ENCODE measurements around the gene ASTN1. TPM values are rescaled to one million over a fixed set of nuclear protein-coding genes. Genes with fewer than 3 reads are reported as not detected.

ASTN1 gene
- total RNA-seq, 1 donor from 2014 or later: 3.7 TPM

DNA sequence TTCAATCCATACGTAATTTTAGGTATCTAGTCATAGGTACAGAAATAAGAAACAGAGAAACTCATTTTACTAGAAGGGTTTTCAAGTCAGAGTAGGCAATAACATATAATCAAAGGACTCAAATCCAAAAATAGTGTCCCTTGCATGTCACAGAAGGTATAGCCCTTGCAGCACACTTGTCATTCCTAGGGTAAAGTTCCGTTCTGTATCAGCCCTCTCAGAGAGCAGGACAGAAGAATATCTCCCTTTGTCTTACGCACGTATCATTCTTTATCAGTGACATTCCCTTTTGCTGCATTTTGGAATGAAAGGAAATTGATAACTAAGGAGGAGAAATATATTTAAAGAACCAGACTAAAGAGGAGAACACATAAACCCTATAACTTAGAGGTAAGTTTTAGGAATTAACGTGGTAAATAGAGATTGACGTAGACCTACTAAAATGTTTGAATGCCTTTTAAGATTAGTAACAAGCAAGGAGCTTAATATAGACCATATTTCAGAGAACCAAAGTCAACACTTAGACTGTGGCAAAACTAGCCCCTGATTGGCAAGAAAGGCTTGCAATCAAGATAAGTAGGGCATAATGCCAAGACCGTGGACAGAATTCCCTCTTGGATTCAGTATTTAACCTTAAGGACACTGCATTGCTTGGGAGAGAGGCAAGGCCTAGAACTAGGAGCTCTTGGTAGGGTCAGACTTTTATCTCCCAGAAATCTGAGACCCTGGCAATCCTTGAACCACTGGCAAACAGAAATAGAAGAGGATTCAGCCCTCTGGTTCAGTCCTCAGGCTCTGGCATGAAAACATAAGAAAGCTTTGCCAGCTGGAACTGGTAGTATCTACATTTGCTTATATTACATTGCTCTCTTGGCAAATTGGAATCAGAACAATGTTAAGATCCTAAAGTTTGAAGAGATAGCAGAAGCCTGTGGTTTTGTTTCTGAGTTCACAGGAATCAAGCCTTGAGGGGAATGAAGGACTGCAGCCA is 232.1 kb downstream of the ASTN1 start:
- Histone ChIP-seq H3K4me3 (ENCODE audit: low read length in 3 of 3) (no peak overlapping the region), H3K9ac (ENCODE audit: low read depth in 1 of 3, low read length in 3 of 3) (no peak overlapping the region), H3K36me3 (ENCODE audit: control insufficient read depth in 3 of 3, insufficient read depth in 3 of 3, low read length in 3 of 3) (no peaks in the 10 kb centered on the region), H3K9me3 (ENCODE audit: control insufficient read depth in 3 of 3, low read length in 3 of 3) (no peaks in the 10 kb centered on the region), H3K4me1 (ENCODE audit: control insufficient read depth in 3 of 3, insufficient read depth in 3 of 3, low read length in 3 of 3) (peaks cover 0 to 11% (median 7%) of the 10 kb centered on the region in 3 donors), H3K27ac (ENCODE audit: low read depth, low read length) (no peak overlapping the region), H3K27me3 (ENCODE audit: control insufficient read depth in 3 of 3, insufficient read depth in 3 of 3, low read length in 3 of 3) (no peaks in the 10 kb centered on the region)

DNA sequence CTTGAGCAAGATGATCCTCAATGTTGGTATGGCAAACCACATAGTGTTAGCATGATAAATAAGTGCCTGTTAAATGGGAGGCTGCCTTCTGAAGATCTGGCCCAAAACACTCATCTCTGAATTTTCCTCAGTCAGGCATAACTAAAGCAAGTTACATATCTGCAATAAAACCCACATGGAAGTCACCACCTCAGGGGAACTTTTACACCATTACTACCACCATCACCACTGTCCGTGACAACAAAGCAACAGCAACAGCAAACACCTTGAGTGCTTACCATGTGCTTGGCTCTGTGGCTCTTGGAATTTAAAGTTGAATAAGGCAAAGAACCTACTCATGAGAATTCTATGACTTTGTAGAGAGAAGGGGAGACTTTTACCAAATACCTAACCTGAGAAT is 233.0 kb downstream of the ASTN1 start:
- Histone ChIP-seq H3K27ac (ENCODE audit: low read depth, low read length) (no peak overlapping the region), H3K36me3 (ENCODE audit: control insufficient read depth in 3 of 3, insufficient read depth in 3 of 3, low read length in 3 of 3) (no peaks in the 10 kb centered on the region), H3K9ac (ENCODE audit: low read depth in 1 of 3, low read length in 3 of 3) (no peak overlapping the region), H3K4me1 (ENCODE audit: control insufficient read depth in 3 of 3, insufficient read depth in 3 of 3, low read length in 3 of 3) (peaks cover 0 to 11% (median 7%) of the 10 kb centered on the region in 3 donors), H3K4me3 (ENCODE audit: low read length in 3 of 3) (no peak overlapping the region), H3K27me3 (ENCODE audit: control insufficient read depth in 3 of 3, insufficient read depth in 3 of 3, low read length in 3 of 3) (no peaks in the 10 kb centered on the region), H3K9me3 (ENCODE audit: control insufficient read depth in 3 of 3, low read length in 3 of 3) (no peaks in the 10 kb centered on the region)

DNA sequence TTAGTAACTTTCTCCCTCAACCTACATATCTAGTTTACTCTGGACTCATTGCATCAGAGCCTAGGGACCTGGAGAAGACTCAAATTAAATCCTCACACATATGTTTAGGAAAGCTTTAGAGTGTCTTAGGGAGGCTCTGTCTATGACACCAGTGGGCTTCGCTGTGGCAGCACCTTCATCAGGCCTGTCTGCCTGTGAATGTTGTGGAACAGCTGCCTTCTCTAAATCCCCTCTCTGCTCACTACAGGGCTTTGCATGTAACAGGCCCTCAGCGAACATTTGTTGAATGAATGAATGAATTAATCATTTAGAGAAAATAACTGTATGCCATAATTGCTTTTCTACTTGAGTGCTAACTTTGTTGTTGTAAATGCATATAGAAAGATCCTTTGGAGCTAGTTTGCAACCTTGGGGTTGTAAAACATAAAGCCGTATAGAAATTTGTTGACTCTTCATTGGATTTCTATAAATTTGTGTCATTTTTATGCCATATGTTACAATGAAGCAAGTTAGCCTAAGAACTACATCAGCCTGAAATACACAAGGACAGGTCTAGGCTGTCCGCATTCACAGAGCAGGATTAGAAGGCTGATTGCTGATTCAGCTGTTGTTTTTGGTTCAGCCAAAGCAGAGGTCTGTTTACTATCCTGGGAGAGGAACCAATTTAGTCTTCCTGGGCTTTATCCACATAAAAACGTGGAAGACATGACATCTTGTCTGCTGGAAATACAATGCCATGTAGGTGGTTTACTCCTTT is 238.0 kb downstream of the ASTN1 start:
- Histone ChIP-seq H3K36me3 (ENCODE audit: control insufficient read depth in 3 of 3, insufficient read depth in 3 of 3, low read length in 3 of 3) (no peaks in the 10 kb centered on the region), H3K4me3 (ENCODE audit: low read length in 3 of 3) (no peak overlapping the region), H3K4me1 (ENCODE audit: control insufficient read depth in 3 of 3, insufficient read depth in 3 of 3, low read length in 3 of 3) (no peaks in the 10 kb centered on the region), H3K9me3 (ENCODE audit: control insufficient read depth in 3 of 3, low read length in 3 of 3) (no peaks in the 10 kb centered on the region), H3K9ac (ENCODE audit: low read depth in 1 of 3, low read length in 3 of 3) (no peak overlapping the region), H3K27me3 (ENCODE audit: control insufficient read depth in 3 of 3, insufficient read depth in 3 of 3, low read length in 3 of 3) (no peaks in the 10 kb centered on the region), H3K27ac (ENCODE audit: low read depth, low read length) (no peak overlapping the region)

- Histone ChIP-seq H3K27ac (ENCODE audit: low read depth, low read length) (no peak overlapping the region), H3K36me3 (ENCODE audit: control insufficient read depth in 3 of 3, insufficient read depth in 3 of 3, low read length in 3 of 3) (no peaks in the 10 kb centered on the region), H3K27me3 (ENCODE audit: control insufficient read depth in 3 of 3, insufficient read depth in 3 of 3, low read length in 3 of 3) (peaks cover 0 to 3% (median 0%) of the 10 kb centered on the region in 3 donors), H3K4me3 (ENCODE audit: low read length in 3 of 3) (no peak overlapping the region), H3K4me1 (ENCODE audit: control insufficient read depth in 3 of 3, insufficient read depth in 3 of 3, low read length in 3 of 3) (no peaks in the 10 kb centered on the region), H3K9ac (ENCODE audit: low read depth in 1 of 3, low read length in 3 of 3) (no peak overlapping the region), H3K9me3 (ENCODE audit: control insufficient read depth in 3 of 3, low read length in 3 of 3) (no peaks in the 10 kb centered on the region)
Observed at GRCh38 chr1:176925223-176925622, 239.3 kb downstream of the ASTN1 start.

- Histone ChIP-seq H3K9ac (ENCODE audit: low read depth in 1 of 3, low read length in 3 of 3) (no peak overlapping the region), H3K4me1 (ENCODE audit: control insufficient read depth in 3 of 3, insufficient read depth in 3 of 3, low read length in 3 of 3) (no peaks in the 10 kb centered on the region), H3K27ac (ENCODE audit: low read depth, low read length) (no peak overlapping the region), H3K4me3 (ENCODE audit: low read length in 3 of 3) (no peak overlapping the region), H3K9me3 (ENCODE audit: control insufficient read depth in 3 of 3, low read length in 3 of 3) (no peaks in the 10 kb centered on the region), H3K27me3 (ENCODE audit: control insufficient read depth in 3 of 3, insufficient read depth in 3 of 3, low read length in 3 of 3) (peaks cover 0 to 4% (median 0%) of the 10 kb centered on the region in 3 donors), H3K36me3 (ENCODE audit: control insufficient read depth in 3 of 3, insufficient read depth in 3 of 3, low read length in 3 of 3) (no peaks in the 10 kb centered on the region)
Observed at GRCh38 chr1:176923283-176923682, 241.2 kb downstream of the ASTN1 start.

- Histone ChIP-seq H3K4me3 (ENCODE audit: low read length in 3 of 3) (no peak overlapping the region), H3K9ac (ENCODE audit: low read depth in 1 of 3, low read length in 3 of 3) (no peak overlapping the region), H3K27ac (ENCODE audit: low read depth, low read length) (no peak overlapping the region), H3K9me3 (ENCODE audit: control insufficient read depth in 3 of 3, low read length in 3 of 3) (no peaks in the 10 kb centered on the region), H3K36me3 (ENCODE audit: control insufficient read depth in 3 of 3, insufficient read depth in 3 of 3, low read length in 3 of 3) (no peaks in the 10 kb centered on the region), H3K4me1 (ENCODE audit: control insufficient read depth in 3 of 3, insufficient read depth in 3 of 3, low read length in 3 of 3) (no peaks in the 10 kb centered on the region), H3K27me3 (ENCODE audit: control insufficient read depth in 3 of 3, insufficient read depth in 3 of 3, low read length in 3 of 3) (peaks cover 0 to 4% (median 0%) of the 10 kb centered on the region in 3 donors)
Observed at GRCh38 chr1:176919386-176920378, 244.8 kb downstream of the ASTN1 start.

GRCh38 chr1:176905648-176906047 is 258.9 kb downstream of the ASTN1 start:
- no peak overlapping the region for H3K9ac ChIP-seq (ENCODE audit: low read depth in 1 of 3, low read length in 3 of 3)
- H3K4me1 ChIP-seq (ENCODE audit: control insufficient read depth in 3 of 3, insufficient read depth in 3 of 3, low read length in 3 of 3): no peaks in the 10 kb centered on the region
- no peaks in the 10 kb centered on the region for H3K36me3 ChIP-seq (ENCODE audit: control insufficient read depth in 3 of 3, insufficient read depth in 3 of 3, low read length in 3 of 3)
- no peak overlapping the region for H3K4me3 ChIP-seq (ENCODE audit: low read length in 3 of 3)
- peaks cover 24 to 30% (median 26%) of the 10 kb centered on the region in 3 donors for H3K27me3 ChIP-seq (ENCODE audit: control insufficient read depth in 3 of 3, insufficient read depth in 3 of 3, low read length in 3 of 3)
- H3K27ac ChIP-seq (ENCODE audit: low read depth, low read length): no peak overlapping the region
- H3K9me3 ChIP-seq (ENCODE audit: control insufficient read depth in 3 of 3, low read length in 3 of 3): no peaks in the 10 kb centered on the region

DNA sequence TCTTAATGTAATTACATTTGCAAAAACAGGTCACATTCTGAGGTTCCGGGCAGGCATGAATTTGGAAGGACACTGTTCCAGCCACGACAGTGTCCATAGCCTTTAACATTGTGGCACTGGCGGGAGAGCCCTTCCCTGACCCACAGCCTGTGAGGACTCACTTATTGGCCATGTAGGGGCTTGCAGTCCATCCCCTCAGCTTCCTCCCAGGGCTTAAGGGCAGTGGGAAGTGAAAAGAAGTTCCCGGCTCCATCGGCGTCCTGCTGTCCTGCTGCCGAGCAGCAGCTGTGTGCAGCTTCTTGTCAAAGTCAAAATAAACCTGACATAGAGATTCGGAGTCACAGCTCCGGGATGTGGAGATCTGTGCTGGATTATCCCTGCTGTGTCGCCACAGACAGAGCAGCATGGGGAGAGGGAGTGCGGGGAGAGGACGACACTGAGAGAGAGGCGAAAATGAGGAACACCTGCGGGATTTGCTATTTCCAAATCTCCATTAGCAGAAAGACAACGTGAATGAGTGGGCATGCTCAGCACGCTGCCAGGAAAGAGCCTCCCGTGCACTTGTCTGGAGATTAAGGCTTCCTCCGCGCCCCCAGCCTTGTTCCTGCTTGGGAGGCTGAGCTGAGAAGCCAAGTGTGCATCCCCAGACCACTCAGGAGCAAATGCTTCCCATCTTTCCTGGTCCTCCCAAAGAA is 260.3 kb downstream of the ASTN1 start:
- no peaks in the 10 kb centered on the region for H3K9me3 ChIP-seq (ENCODE audit: control insufficient read depth in 3 of 3, low read length in 3 of 3)
- peaks cover 27 to 34% (median 33%) of the 10 kb centered on the region in 3 donors for H3K27me3 ChIP-seq (ENCODE audit: control insufficient read depth in 3 of 3, insufficient read depth in 3 of 3, low read length in 3 of 3)
- peak overlapping the region in 2 of 3 donors; percentile 13 to 23 for H3K4me3 ChIP-seq (ENCODE audit: low read length in 3 of 3)
- H3K36me3 ChIP-seq (ENCODE audit: control insufficient read depth in 3 of 3, insufficient read depth in 3 of 3, low read length in 3 of 3): no peaks in the 10 kb centered on the region
- H3K4me1 ChIP-seq (ENCODE audit: control insufficient read depth in 3 of 3, insufficient read depth in 3 of 3, low read length in 3 of 3): no peaks in the 10 kb centered on the region
- no peak overlapping the region for H3K27ac ChIP-seq (ENCODE audit: low read depth, low read length)
- H3K9ac ChIP-seq (ENCODE audit: low read depth in 1 of 3, low read length in 3 of 3): no peak overlapping the region

DNA sequence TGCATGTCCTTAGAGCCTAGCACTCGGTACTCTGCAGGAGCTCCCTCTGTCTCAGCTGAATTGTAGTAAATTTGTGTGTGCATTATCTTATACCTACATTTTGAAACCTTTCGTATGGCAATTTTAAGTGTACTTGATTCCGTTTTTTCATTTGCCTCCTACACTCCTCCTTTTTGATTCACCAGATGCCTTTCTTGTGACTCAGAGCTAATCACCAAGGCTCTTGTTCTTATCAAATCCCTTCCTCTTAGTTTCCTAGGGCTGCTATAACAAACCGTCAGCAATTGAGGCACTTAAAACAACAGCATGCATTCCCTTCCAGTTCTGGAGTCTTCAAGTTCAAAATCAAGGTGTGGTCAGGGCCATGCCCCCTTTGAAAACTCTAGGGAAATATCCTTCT is 261.0 kb downstream of the ASTN1 start:
- no peaks in the 10 kb centered on the region for H3K4me1 ChIP-seq (ENCODE audit: control insufficient read depth in 3 of 3, insufficient read depth in 3 of 3, low read length in 3 of 3)
- H3K27ac ChIP-seq (ENCODE audit: low read depth, low read length): no peak overlapping the region
- H3K4me3 ChIP-seq (ENCODE audit: low read length in 3 of 3): no peak overlapping the region
- peaks cover 27 to 34% (median 33%) of the 10 kb centered on the region in 3 donors for H3K27me3 ChIP-seq (ENCODE audit: control insufficient read depth in 3 of 3, insufficient read depth in 3 of 3, low read length in 3 of 3)
- no peaks in the 10 kb centered on the region for H3K9me3 ChIP-seq (ENCODE audit: control insufficient read depth in 3 of 3, low read length in 3 of 3)
- H3K9ac ChIP-seq (ENCODE audit: low read depth in 1 of 3, low read length in 3 of 3): no peak overlapping the region
- no peaks in the 10 kb centered on the region for H3K36me3 ChIP-seq (ENCODE audit: control insufficient read depth in 3 of 3, insufficient read depth in 3 of 3, low read length in 3 of 3)
